OCI-LY7 (cell line): ENCODE data around the gene MGAT4C.

Experiments used
- CTCF ChIP-seq: fragments of 200-600 bp; sonication (generic); conservative IDR thresholded peaks from 2 replicates; pipeline ENCODE4 v1.5.1; 2014; ENCODE audit warnings: mild to moderate bottlenecking, antibody characterized with exemption, low read length, moderate library complexity, mixed read lengths
- EZH2phosphoT487 ChIP-seq: fragments of 200-600 bp; sonication (generic); IDR thresholded peaks from 2 replicates; pipeline ENCODE4 v1.6.1; 2018; ENCODE audit warnings: low read depth, borderline replicate concordance, mild to moderate bottlenecking, mixed run types, antibody characterized with exemption, low read length, moderate library complexity, mixed read lengths

DNA sequence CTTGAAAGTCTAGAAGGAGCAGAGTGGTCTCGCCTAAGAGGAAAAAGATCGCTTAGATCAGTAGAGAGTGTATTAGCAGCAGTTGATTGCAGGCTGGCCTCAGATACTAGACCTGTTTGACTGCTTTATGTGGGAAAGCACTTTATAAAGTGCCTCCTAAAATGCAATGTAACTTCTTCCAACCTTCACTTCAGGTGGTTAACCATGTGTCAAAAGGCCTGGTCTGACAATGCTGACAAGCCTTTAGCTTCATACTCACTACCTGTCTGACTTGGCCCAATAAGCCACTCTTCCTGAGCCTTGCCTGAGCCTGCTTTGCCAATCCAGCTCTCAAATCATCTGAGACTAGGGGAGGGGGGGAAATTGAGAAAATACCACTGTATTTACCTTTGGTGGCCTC is 14.6 kb downstream of the MGAT4C start:
- TF ChIP-seq CTCF, result no peak
- no peak for TF ChIP-seq EZH2phosphoT487
